HepG2 (cell line): ENCODE measurements around the gene SYNGR2. TPM values are rescaled to one million over a fixed set of nuclear protein-coding genes. Genes with fewer than 3 reads are reported as not detected.
A peak's percentile ranks its signal among the peaks of the same experiment; 100 is the strongest.

Experiments used
- AGO1 ChIP-seq: fragments of 200-400 bp; formaldehyde crosslinking; IDR thresholded peaks from 2 replicates; pipeline ENCODE4 v1.6.1; 2017; ENCODE audit warnings: mild to moderate bottlenecking, low read depth, low read length, moderate library complexity; ENCODE audit not compliant: poor library complexity, severe bottlenecking
- ESRRA ChIP-seq: sonication (generic); formaldehyde crosslinking; IDR thresholded peaks from 2 replicates; pipeline ENCODE4 v1.5.1; 2020; ENCODE audit warnings: mild to moderate bottlenecking, low read depth, missing genetic modification reagents
- FOXK1 ChIP-seq: sonication (generic); formaldehyde crosslinking; IDR thresholded peaks from 2 replicates; pipeline ENCODE4 v1.4.0; 2020; ENCODE audit warnings: low read depth, missing genetic modification reagents, borderline replicate concordance
- PHF5A ChIP-seq: IDR thresholded peaks from one replicate; pipeline ENCODE4 v1.6.1; 2018; ENCODE audit warnings: low read depth, missing genetic modification reagents; ENCODE audit not compliant: unreplicated experiment
- POLR2AphosphoS5 ChIP-seq: IDR thresholded peaks from 2 replicates; pipeline ENCODE4 v1.6.1; 2012; ENCODE audit warnings: low read depth, low read length
- TBL1XR1 ChIP-seq: fragments of 150-350 bp; IDR thresholded peaks from 2 replicates; pipeline ENCODE4 v1.6.1; 2014; ENCODE audit warnings: borderline replicate concordance, low read length; ENCODE audit not compliant: partially characterized antibody
- ZC3H13 ChIP-seq: sonication (generic); formaldehyde crosslinking; IDR thresholded peaks from 2 replicates; pipeline ENCODE4 v1.8.1; 2023; ENCODE audit warnings: mild to moderate bottlenecking, missing genetic modification reagents, moderate library complexity
- ZNF891 ChIP-seq: sonication (generic); formaldehyde crosslinking; IDR thresholded peaks from 2 replicates; pipeline ENCODE4 v1.5.0; 2020; ENCODE audit warnings: mild to moderate bottlenecking, missing genetic modification reagents
- polyA plus RNA-seq, 8 experiments: library from polyadenylated mRNA; depleted of rRNA in 3 of 8; stranded (reverse) in 7 of 8; unstranded in 1 of 8; fragments of >200 nt; fragmentation: Illumina TruSeq in 4 of 8; extraction: Trizol in 4 of 8; gene quantifications; 2 replicates each; pipeline versions ENCODE4 v1.2.1 to v1.2.3, GENCODE V29; 2011 to 2016; ENCODE audit warnings: low read depth in 4 of 8, missing spikeins in 1 of 8, mixed read lengths in 1 of 8; ENCODE audit not compliant: insufficient read depth in 1 of 8
- total RNA-seq, 5 experiments: library from RNA; depleted of rRNA; stranded (reverse); fragments of >200 nt; fragmentation: Illumina TruSeq; extraction: Trizol; gene quantifications; 2 replicates each; pipeline ENCODE4 v1.2.3, GENCODE V29; 2016; ENCODE audit warnings: low read depth in 1 of 5
- TF ChIP-seq, protein P1 (sequence below): sonication (generic); formaldehyde crosslinking; IDR thresholded peaks from 2 replicates; pipeline ENCODE4 v1.4.0; 2020; ENCODE audit warnings: mild to moderate bottlenecking, missing genetic modification reagents
- TF ChIP-seq, protein P2 (sequence below): sonication (generic); formaldehyde crosslinking; IDR thresholded peaks from 2 replicates; pipeline ENCODE4 v1.4.0; 2020; ENCODE audit warnings: missing genetic modification reagents, low read depth, mild to moderate bottlenecking, borderline replicate concordance
- TF ChIP-seq, protein P3 (sequence below): sonication (generic); formaldehyde crosslinking; IDR thresholded peaks from 2 replicates; pipeline ENCODE4 v1.5.1; 2020; ENCODE audit warnings: mild to moderate bottlenecking, missing genetic modification reagents, borderline replicate concordance
- TF ChIP-seq, protein P4 (sequence below): sonication (generic); formaldehyde crosslinking; IDR thresholded peaks from 2 replicates; pipeline ENCODE4 v1.5.1; 2020; ENCODE audit warnings: mild to moderate bottlenecking, missing genetic modification reagents, moderate library complexity
- TF ChIP-seq, protein P5 (sequence below): sonication (generic); formaldehyde crosslinking; IDR thresholded peaks from 2 replicates; pipeline ENCODE4 v1.4.0; 2020; ENCODE audit warnings: mild to moderate bottlenecking, missing genetic modification reagents

SYNGR2 gene
- total and polyA plus RNA-seq, 2 of the 13 experiments (the other 11 are each of a cell fraction or from before 2014, with no cell fraction given) = 46.7 to 170 TPM

DNA sequence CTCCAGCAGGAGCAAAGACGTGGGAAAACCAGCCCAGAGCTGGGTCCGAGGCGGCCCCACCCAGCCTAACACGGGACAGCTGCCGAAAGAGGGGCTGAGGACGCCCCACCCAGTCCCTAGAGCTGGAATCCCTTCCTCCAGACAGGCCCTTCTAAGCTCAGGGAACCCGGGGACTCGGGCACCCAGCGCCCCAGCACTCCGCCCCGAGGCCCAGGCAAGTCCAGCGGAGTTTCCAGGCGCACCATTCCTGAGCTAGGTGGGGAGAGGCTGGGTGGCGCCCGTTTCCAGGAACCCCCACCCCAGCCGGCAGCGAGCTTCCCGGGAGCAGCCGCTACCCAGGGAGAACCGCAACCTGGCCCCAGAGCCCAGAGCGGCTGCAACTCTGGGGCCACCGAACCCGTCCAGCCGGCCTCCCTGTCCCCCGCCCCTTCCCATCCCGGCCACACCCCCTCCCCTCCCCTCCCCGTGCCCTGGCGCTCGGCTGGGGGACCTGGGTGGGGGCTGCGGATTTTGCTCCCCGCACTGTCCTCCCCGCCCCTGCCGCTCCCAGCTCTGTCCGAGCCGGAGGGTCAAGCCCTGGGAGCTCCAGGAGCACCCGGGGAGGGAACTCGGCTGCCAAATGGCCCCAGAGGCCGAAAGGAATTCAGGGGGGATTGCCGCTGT, 40.4 kb upstream of the SYNGR2 start (continued):
- TF ChIP-seq, protein P1, sequence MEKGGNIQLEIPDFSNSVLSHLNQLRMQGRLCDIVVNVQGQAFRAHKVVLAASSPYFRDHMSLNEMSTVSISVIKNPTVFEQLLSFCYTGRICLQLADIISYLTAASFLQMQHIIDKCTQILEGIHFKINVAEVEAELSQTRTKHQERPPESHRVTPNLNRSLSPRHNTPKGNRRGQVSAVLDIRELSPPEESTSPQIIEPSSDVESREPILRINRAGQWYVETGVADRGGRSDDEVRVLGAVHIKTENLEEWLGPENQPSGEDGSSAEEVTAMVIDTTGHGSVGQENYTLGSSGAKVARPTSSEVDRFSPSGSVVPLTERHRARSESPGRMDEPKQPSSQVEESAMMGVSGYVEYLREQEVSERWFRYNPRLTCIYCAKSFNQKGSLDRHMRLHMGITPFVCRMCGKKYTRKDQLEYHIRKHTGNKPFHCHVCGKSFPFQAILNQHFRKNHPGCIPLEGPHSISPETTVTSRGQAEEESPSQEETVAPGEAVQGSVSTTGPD (CRISPR knock-in tag) = peak; percentile 46; the same call in 1 of the 2 replicates
- TF ChIP-seq ZC3H13 (CRISPR knock-in tag) (0 out of 2 replicates have a peak, but pooled peaks have one; percentile 25), ZNF891 (CRISPR knock-in tag) (no peak), TBL1XR1 (no peak), PHF5A (CRISPR knock-in tag) (peak; percentile 8), AGO1 (no peak), ESRRA (CRISPR knock-in tag) (no peak), POLR2AphosphoS5 (peak; percentile 49; the same call in 1 of the 2 replicates), FOXK1 (CRISPR knock-in tag) (0 out of 2 replicates have a peak, but pooled peaks have one; percentile 16)
- TF ChIP-seq, protein P2, sequence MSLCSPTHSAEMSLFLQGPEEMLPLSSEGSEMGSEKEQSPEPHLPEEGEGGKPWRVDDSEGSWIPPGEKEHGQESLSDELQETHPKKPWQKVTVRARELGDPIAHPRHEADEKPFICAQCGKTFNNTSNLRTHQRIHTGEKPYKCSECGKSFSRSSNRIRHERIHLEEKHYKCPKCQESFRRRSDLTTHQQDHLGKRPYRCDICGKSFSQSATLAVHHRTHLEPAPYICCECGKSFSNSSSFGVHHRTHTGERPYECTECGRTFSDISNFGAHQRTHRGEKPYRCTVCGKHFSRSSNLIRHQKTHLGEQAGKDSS (CRISPR knock-in tag) = peak; percentile 79; the same call in 1 of the 2 replicates
- TF ChIP-seq, protein P3, sequence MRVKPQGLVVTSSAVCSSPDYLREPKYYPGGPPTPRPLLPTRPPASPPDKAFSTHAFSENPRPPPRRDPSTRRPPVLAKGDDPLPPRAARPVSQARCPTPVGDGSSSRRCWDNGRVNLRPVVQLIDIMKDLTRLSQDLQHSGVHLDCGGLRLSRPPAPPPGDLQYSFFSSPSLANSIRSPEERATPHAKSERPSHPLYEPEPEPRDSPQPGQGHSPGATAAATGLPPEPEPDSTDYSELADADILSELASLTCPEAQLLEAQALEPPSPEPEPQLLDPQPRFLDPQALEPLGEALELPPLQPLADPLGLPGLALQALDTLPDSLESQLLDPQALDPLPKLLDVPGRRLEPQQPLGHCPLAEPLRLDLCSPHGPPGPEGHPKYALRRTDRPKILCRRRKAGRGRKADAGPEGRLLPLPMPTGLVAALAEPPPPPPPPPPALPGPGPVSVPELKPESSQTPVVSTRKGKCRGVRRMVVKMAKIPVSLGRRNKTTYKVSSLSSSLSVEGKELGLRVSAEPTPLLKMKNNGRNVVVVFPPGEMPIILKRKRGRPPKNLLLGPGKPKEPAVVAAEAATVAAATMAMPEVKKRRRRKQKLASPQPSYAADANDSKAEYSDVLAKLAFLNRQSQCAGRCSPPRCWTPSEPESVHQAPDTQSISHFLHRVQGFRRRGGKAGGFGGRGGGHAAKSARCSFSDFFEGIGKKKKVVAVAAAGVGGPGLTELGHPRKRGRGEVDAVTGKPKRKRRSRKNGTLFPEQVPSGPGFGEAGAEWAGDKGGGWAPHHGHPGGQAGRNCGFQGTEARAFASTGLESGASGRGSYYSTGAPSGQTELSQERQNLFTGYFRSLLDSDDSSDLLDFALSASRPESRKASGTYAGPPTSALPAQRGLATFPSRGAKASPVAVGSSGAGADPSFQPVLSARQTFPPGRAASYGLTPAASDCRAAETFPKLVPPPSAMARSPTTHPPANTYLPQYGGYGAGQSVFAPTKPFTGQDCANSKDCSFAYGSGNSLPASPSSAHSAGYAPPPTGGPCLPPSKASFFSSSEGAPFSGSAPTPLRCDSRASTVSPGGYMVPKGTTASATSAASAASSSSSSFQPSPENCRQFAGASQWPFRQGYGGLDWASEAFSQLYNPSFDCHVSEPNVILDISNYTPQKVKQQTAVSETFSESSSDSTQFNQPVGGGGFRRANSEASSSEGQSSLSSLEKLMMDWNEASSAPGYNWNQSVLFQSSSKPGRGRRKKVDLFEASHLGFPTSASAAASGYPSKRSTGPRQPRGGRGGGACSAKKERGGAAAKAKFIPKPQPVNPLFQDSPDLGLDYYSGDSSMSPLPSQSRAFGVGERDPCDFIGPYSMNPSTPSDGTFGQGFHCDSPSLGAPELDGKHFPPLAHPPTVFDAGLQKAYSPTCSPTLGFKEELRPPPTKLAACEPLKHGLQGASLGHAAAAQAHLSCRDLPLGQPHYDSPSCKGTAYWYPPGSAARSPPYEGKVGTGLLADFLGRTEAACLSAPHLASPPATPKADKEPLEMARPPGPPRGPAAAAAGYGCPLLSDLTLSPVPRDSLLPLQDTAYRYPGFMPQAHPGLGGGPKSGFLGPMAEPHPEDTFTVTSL (CRISPR knock-in tag) = peak; percentile 4; the same call in 1 of the 2 replicates
- TF ChIP-seq, protein P4, sequence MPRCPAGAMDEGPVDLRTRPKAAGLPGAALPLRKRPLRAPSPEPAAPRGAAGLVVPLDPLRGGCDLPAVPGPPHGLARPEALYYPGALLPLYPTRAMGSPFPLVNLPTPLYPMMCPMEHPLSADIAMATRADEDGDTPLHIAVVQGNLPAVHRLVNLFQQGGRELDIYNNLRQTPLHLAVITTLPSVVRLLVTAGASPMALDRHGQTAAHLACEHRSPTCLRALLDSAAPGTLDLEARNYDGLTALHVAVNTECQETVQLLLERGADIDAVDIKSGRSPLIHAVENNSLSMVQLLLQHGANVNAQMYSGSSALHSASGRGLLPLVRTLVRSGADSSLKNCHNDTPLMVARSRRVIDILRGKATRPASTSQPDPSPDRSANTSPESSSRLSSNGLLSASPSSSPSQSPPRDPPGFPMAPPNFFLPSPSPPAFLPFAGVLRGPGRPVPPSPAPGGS = peak; percentile 55
- TF ChIP-seq, protein P5, sequence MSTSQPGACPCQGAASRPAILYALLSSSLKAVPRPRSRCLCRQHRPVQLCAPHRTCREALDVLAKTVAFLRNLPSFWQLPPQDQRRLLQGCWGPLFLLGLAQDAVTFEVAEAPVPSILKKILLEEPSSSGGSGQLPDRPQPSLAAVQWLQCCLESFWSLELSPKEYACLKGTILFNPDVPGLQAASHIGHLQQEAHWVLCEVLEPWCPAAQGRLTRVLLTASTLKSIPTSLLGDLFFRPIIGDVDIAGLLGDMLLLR (CRISPR knock-in tag) = peak; percentile 16
